Left ventricle myocardium inferior (tissue), 1 donor: Measurements from ENCODE around the gene SCFD2. TPM values are rescaled to one million over a fixed set of nuclear protein-coding genes. Genes with fewer than 3 reads are reported as not detected.

Experiments
- DNase-seq: peaks from one replicate; pipeline ENCODE4 v3.0.0-alpha.2; 2020
- H3K27ac ChIP-seq: fragments of 200-600 bp; replicated peaks from 2 replicates; pipeline ENCODE4 v1.8.0; 2021
- H3K27me3 ChIP-seq: fragments of 200-600 bp; 2 replicates; pipeline ENCODE4 v1.8.0; 2021; ENCODE audit warnings: low read depth
- H3K36me3 ChIP-seq: fragments of 200-600 bp; 2 replicates; pipeline ENCODE4 v1.8.0; 2021
- H3K4me1 ChIP-seq: fragments of 200-600 bp; 2 replicates; pipeline ENCODE4 v1.8.0; 2021
- H3K4me3 ChIP-seq: fragments of 200-600 bp; 2 replicates; pipeline ENCODE4 v1.8.0; 2021; ENCODE audit warnings: mild to moderate bottlenecking, moderate library complexity
- H3K9me3 ChIP-seq: fragments of 200-600 bp; replicated peaks from 2 replicates; pipeline ENCODE4 v1.8.0; 2021
- CTCF ChIP-seq: fragments of 200-600 bp; IDR thresholded peaks from 2 replicates; pipeline ENCODE4 v1.8.0; 2021; ENCODE audit warnings: antibody characterized with exemption, mild to moderate bottlenecking, borderline replicate concordance
- intact Hi-C: fragments of 100-400 bp; cut with micrococcal nuclease; formaldehyde crosslinking; loops from one replicate; pipeline ENCODE4 v1.11.0; 2022
- total RNA-seq: library from RNA; stranded (reverse); fragmentation: NEBNext Ultra II Directional; extraction: Animal tissue kit (Norgen Biotek cat#: 25700); gene quantifications from one replicate; pipeline ENCODE4 v1.2.1, GENCODE V29; 2021
- donor health status: DM: no; HTN: yes; CAD: no; lungs with severe emphysema.

SCFD2 gene
- total RNA-seq, 1 donor from 2014 or later = 9.3 TPM

GRCh38 chr4:52935317-52935716 lies 430.5 kb downstream of the SCFD2 start:
- Histone ChIP-seq H3K36me3 (no peaks in the 10 kb centered on the region), H3K4me1 (peaks cover 8% of the 10 kb centered on the region), H3K27me3 (no peaks in the 10 kb centered on the region), H3K27ac (no peak overlapping the region), H3K4me3 (no peak overlapping the region), H3K9me3 (no peaks in the 10 kb centered on the region)
- no peak for DNase-seq
- no peak for TF ChIP-seq CTCF
- intact Hi-C loops = no loop called here

- Histone ChIP-seq H3K4me1 (no peaks in the 10 kb centered on the region), H3K27ac (no peak overlapping the region), H3K36me3 (no peaks in the 10 kb centered on the region), H3K4me3 (no peak overlapping the region), H3K27me3 (no peaks in the 10 kb centered on the region), H3K9me3 (peaks cover 4% of the 10 kb centered on the region)
- DNase-seq = no peak
- intact Hi-C loops = no loop called here
- TF ChIP-seq CTCF = no peak
Observed at GRCh38 chr4:52933738-52934137, 432.1 kb downstream of the SCFD2 start.

DNA sequence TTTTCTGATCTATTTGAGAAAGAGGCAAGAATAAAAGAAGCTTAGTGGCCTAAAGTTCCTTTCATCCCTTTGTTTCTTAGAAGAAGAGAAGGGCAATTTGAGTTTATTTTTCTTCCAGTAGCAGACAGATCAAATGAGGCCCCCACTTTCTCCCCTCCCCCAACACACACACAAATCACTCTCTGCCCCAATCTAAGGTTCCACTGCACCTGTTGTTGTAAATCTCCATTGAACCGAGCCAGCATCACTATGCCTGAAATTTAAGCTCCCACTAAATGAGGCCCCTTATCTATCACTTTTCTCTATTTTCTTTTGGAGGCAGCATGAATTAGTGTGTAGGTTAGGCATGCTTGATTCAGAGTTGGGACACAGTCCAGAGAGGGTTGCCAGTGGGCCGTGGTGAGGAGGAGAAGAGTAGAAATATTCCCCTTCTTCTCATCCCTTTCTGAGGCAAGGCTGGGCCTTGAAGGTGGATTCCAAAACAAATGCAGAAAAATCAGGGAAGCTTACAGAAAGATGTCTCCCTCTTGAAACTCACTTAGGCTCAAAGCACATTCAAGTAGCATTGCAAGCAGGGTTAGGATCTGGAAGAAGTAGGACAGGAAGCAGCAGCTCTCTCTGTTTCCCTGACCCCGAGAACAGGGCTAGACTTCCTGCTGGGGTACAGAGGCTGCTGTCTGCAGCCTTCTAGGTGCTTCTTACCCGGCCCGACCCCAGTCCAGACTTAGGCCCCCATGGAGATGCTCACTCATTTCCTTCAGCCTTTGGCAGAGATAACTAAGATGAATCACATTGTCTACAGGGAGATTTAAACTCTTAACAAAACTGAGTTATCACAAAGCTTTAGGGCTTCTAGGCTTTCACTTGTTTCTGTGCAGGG lies 433.0 kb downstream of the SCFD2 start:
- DNase-seq = no peak
- intact Hi-C loops = no loop called here
- H3K36me3 ChIP-seq = no peaks in the 10 kb centered on the region
- peaks cover 4% of the 10 kb centered on the region for H3K9me3 ChIP-seq
- H3K27ac ChIP-seq = no peak overlapping the region
- H3K4me1 ChIP-seq = no peaks in the 10 kb centered on the region
- H3K27me3 ChIP-seq = no peaks in the 10 kb centered on the region
- no peak overlapping the region for H3K4me3 ChIP-seq
- TF ChIP-seq CTCF = no peak

DNA sequence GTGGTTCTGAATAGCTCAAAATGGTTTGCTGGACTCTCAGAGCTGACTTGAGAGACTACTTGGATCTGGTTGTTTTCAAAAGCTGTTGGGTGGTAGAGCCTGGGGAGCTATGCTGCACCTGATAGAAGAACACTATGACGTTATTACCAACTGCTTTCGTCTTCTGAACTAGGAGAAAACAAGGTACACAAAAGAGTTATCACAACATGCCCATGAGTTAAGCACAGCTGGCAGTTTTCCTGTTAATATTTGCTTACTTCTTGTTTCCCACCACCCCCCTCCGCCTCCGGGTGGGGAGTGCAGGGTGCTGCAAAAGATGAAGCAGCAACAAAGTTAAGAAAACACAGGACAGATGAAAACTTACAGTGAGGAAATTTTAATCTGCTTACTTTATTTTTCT lies 434.6 kb downstream of the SCFD2 start:
- H3K4me3 ChIP-seq = no peak overlapping the region
- no peak for TF ChIP-seq CTCF
- intact Hi-C loops = no loop called here

DNA sequence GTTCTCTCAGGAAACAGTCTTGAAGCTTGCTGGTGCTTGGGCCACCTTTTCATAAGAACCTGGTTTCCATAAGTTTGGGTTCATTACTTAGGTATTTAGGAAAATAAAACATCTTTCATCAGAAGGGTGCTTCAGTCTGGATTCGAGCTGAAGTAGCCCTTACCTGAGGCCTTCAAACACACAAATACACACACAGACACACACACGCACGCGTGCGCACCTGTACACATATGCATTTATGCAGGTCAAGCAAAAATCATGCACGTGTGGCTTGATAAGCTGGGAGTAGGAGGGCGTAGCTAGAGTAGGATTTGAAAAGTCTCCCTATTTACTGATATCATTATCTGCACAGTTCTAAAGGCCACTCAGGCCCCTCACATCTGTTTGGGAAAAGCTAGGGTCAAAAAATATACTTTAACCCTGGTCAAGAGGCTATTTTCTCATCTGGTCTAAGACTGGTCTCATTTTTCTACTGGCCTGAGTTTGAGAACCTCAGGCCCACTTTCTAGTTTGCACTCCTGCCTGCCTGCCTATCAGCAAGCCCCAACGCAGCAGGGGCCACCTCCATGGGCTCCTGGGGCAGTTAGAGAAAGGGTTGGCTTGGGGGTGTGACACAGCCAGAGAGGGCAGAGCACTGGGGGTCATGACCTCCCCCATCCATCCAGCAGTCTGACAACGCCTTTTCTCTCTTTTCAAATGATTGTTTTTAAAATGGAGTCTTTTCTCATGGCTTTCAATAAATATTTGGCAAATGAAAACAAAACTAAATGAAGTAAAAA lies 439.5 kb downstream of the SCFD2 start:
- TF ChIP-seq CTCF = no peak
- intact Hi-C loops = no loop called here
- Histone ChIP-seq H3K36me3 (no peaks in the 10 kb centered on the region), H3K4me1 (no peaks in the 10 kb centered on the region), H3K27ac (no peak overlapping the region), H3K9me3 (peaks cover 4% of the 10 kb centered on the region), H3K27me3 (no peaks in the 10 kb centered on the region), H3K4me3 (no peak overlapping the region)
- DNase-seq = no peak

More for the DNA sequence above, 434.6 kb downstream of the SCFD2 start:
- Histone ChIP-seq H3K27ac (no peak overlapping the region), H3K36me3 (no peaks in the 10 kb centered on the region), H3K27me3 (no peaks in the 10 kb centered on the region), H3K4me1 (no peaks in the 10 kb centered on the region), H3K9me3 (peaks cover 4% of the 10 kb centered on the region)
- no peak for DNase-seq
